B cell (primary cell): ENCODE data around the gene FANCI. TPM values are rescaled to one million over a fixed set of nuclear protein-coding genes. Genes with fewer than 3 reads are reported as not detected.

Experiments used
- ATAC-seq: fragments of 200-7000 bp; cut with Tn5 transposase; one replicate; pipeline ENCODE4 v1.10.0; 2021; ENCODE audit warnings: low read depth, mild to moderate bottlenecking, moderate number of reproducible peaks, moderate library complexity
- CTCF ChIA-PET: fragments of 350-600 bp; sonication (Branson Sonifier 250); formaldehyde crosslinking; loops from one replicate; lab custom pipeline; 2021; ENCODE audit warnings: antibody characterized with exemption, inconsistent platforms; lab: Charles Lee
- POLR2A ChIA-PET: fragments of 350-600 bp; sonication (Branson Sonifier 250); formaldehyde crosslinking; loops from one replicate; lab custom pipeline; 2021; ENCODE audit warnings: antibody characterized with exemption; lab: Charles Lee
- DNase-seq: peaks from one replicate; pipeline ENCODE4 v3.0.0; 2013
- H2AFZ ChIP-seq: 2 replicates; pipeline ENCODE4 v1.6.1; 2012; ENCODE audit warnings: mild to moderate bottlenecking, low read depth, low read length; ENCODE audit not compliant: insufficient read depth, poor library complexity, severe bottlenecking
- H3K27ac ChIP-seq, 2 donors: 1 replicate in 1 of 2; 2 replicates in 1 of 2; pipeline ENCODE4 v1.5.1; 2012 to 2013; ENCODE audit warnings: low read length in 2 of 2, mild to moderate bottlenecking in 2 of 2, moderate library complexity in 1 of 2
- H3K27me3 ChIP-seq, 4 experiments: fragments of 200-600 bp in 1 of 4; sonication (generic) in 1 of 4; replicated peaks in 1 of 4; 1 replicate in 2 of 4; 2 replicates in 2 of 4; pipeline versions ENCODE4 v1.6.1 to v1.7.0; 2013 to 2016; ENCODE audit warnings: low read length in 3 of 4, mild to moderate bottlenecking in 2 of 4, mixed read lengths in 1 of 4, moderate library complexity in 1 of 4; ENCODE audit not compliant: insufficient read depth in 4 of 4, control insufficient read depth in 3 of 4; ENCODE audit errors: control extremely low read depth in 1 of 4
- H3K36me3 ChIP-seq, 2 experiments: replicated peaks in 1 of 2; 1 replicate in 1 of 2; 2 replicates in 1 of 2; pipeline versions ENCODE4 v1.6.1 to v1.7.1; 2013; ENCODE audit warnings: low read length in 1 of 2; ENCODE audit not compliant: insufficient read depth in 2 of 2, control insufficient read depth in 1 of 2; ENCODE audit errors: control extremely low read depth in 1 of 2, extremely low read depth in 1 of 2
- H3K4me1 ChIP-seq, 2 donors: fragments of 200-600 bp in 1 of 2; sonication (generic) in 1 of 2; 1 replicate in 1 of 2; 2 replicates in 1 of 2; pipeline versions ENCODE4 v1.5.1 to v1.6.1; 2013 to 2017; ENCODE audit warnings: low read length in 2 of 2; ENCODE audit not compliant: control insufficient read depth in 2 of 2, insufficient read depth in 2 of 2
- H3K4me2 ChIP-seq: replicated peaks from 2 replicates; pipeline ENCODE3; 2012; ENCODE audit warnings: mild to moderate bottlenecking, low read depth, low read length; ENCODE audit not compliant: poor library complexity, severe bottlenecking
- H3K4me3 ChIP-seq, 5 experiments: fragments of 200-600 bp in 1 of 5; sonication (generic) in 1 of 5; 1 replicate in 3 of 5; 2 replicates in 2 of 5; pipeline versions ENCODE4 v1.5.1 to v1.7.0; 2011 to 2016; ENCODE audit warnings: low read length in 4 of 5, mild to moderate bottlenecking in 4 of 5, low read depth in 2 of 5, control low read depth in 1 of 5, moderate library complexity in 1 of 5; ENCODE audit not compliant: insufficient read depth in 1 of 5; ENCODE audit errors: control extremely low read depth in 1 of 5, extremely low read depth in 1 of 5
- H3K79me2 ChIP-seq: fragments of 200-600 bp; sonication (generic); one replicate; pipeline ENCODE4 v1.6.0; 2016; ENCODE audit warnings: low read length; ENCODE audit not compliant: control insufficient read depth, insufficient read depth
- H3K9ac ChIP-seq: fragments of 200-600 bp; sonication (generic); 2 replicates; pipeline ENCODE4 v1.6.1; 2017; ENCODE audit warnings: mild to moderate bottlenecking, low read length, moderate library complexity
- H3K9me3 ChIP-seq, 3 donors: one replicate each; pipeline versions ENCODE4 v1.6.1 to v1.7.1; 2013; ENCODE audit warnings: low read length in 2 of 3; ENCODE audit not compliant: control insufficient read depth in 2 of 3, insufficient read depth in 1 of 3; ENCODE audit errors: control extremely low read depth in 1 of 3
- H4K20me1 ChIP-seq: 2 replicates; pipeline ENCODE4 v1.6.0; 2012; ENCODE audit warnings: mild to moderate bottlenecking, low read length; ENCODE audit not compliant: insufficient read depth, control insufficient read depth, poor library complexity, severe bottlenecking
- H3K27ac Mint-ChIP-seq: one replicate; pipeline ENCODE4 v1.8.0; 2021; ENCODE audit warnings: mixed read lengths
- H3K27me3 Mint-ChIP-seq: one replicate; pipeline ENCODE4 v1.8.0; 2021; ENCODE audit warnings: mixed read lengths
- H3K4me1 Mint-ChIP-seq: one replicate; pipeline ENCODE4 v1.8.0; 2021; ENCODE audit warnings: mixed read lengths
- H3K4me3 Mint-ChIP-seq: one replicate; pipeline ENCODE4 v1.8.0; 2021; ENCODE audit warnings: mixed read lengths
- H3K9me3 Mint-ChIP-seq: one replicate; pipeline ENCODE4 v1.8.0; 2022; ENCODE audit warnings: mixed read lengths; ENCODE audit not compliant: insufficient read depth
- EZH2 ChIP-seq: IDR thresholded peaks from 2 replicates; pipeline ENCODE4 v1.6.1; 2012; ENCODE audit warnings: borderline replicate concordance, low read depth, mild to moderate bottlenecking, moderate library complexity, low read length; ENCODE audit not compliant: insufficient read depth, poor library complexity, severe bottlenecking
- WGBS: methylation state at CpG from one replicate; pipeline ENCODE4 v1.1.5; 2013; ENCODE audit warnings: missing lambda C conversion rate; ENCODE audit not compliant: insufficient coverage; 5-methylcytosine and 5-hydroxymethylcytosine counted together
- intact Hi-C: fragments of 100-400 bp; cut with micrococcal nuclease; formaldehyde crosslinking; loops from one replicate; pipeline ENCODE4 v1.10.0; 2022
- polyA plus RNA-seq: library from polyadenylated mRNA; depleted of rRNA; stranded (reverse); fragments of >200 nt; gene quantifications from 2 replicates; pipeline ENCODE4 v1.2.3, GENCODE V29; 2012
- total RNA-seq, 2 donors: library from RNA; stranded (reverse); fragments of 120-200 nt in 1 of 2; gene quantifications; 1 replicate in 1 of 2; 2 replicates in 1 of 2; pipeline versions ENCODE4 v1.2.3 to v1.2.4, GENCODE V29; 2013 to 2022
- TF ChIP-seq, protein P1 (sequence below): fragments of 200-600 bp; IDR thresholded peaks from one replicate; pipeline ENCODE4 v1.8.0; 2022; ENCODE audit warnings: antibody characterized with exemption, mild to moderate bottlenecking

The FANCI gene
- total and polyA plus RNA-seq, 2 donors (not counting 1 experiment from before 2014, with no cell fraction given), result 2.7 to 14.2 TPM

DNA sequence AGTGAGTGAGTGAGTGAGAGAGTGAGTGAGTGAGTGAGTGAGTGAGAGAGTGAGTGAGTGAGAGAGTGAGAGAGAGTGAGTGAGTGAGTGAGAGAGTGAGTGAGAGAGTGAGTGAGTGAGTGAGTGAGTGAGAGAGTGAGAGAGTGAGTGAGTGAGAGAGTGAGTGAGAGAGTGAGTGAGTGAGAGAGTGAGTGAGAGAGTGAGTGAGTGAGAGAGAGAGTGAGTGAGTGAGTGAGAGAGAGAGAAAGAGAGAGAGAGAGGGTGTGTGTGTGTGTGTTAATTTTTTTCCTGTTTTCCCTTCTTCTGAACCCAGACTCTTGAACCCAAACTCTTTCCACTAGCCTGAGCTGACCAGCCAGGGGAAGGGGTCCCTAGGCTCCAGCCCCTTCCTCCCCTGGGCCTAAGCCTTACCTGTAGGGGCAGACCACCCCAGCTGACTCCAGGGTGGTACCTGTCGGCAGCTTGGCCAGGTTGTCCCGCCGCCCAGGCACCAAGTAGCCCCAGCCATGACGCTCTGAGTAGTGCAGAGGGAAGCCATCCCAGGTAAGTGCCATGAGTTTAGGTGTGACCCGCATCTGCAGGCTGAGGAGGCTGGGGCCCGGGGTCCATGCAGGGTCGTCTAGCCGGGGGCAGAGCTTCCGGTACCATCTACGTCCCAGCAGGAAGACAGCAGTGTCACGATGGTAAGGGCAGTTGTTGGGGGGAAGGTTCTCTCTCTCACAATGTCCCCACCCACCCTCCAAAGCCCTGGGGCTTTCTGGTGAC, 81.4 kb downstream of the FANCI start:
- Mint-ChIP-seq H3K9me3 (no peaks in the 10 kb centered on the region), H3K27ac (no peak overlapping the region), H3K4me3 (no peak overlapping the region), H3K4me1 (peaks cover 8% of the 10 kb centered on the region), H3K27me3 (no peaks in the 10 kb centered on the region)
- Histone ChIP-seq H3K4me2 (no peak overlapping the region), H3K36me3 (peaks cover 15 to 100% of the 10 kb centered on the region in 2 experiments), H4K20me1 (peaks cover 97% of the 10 kb centered on the region), H3K27me3 (no peaks in the 10 kb centered on the region), H3K9ac (no peak overlapping the region), H3K79me2 (peaks cover 40% of the 10 kb centered on the region), H3K4me1 (peaks cover 0 to 11% of the 10 kb centered on the region in 2 donors), H3K4me3 (no peak overlapping the region), H2AFZ (no peak overlapping the region), H3K9me3 (no peaks in the 10 kb centered on the region), H3K27ac (no peak overlapping the region)
- WGBS, result 100% methylated on average over 6 of the region's 11 CpGs
- TF ChIP-seq EZH2, result no peak
- TF ChIP-seq, protein P1, sequence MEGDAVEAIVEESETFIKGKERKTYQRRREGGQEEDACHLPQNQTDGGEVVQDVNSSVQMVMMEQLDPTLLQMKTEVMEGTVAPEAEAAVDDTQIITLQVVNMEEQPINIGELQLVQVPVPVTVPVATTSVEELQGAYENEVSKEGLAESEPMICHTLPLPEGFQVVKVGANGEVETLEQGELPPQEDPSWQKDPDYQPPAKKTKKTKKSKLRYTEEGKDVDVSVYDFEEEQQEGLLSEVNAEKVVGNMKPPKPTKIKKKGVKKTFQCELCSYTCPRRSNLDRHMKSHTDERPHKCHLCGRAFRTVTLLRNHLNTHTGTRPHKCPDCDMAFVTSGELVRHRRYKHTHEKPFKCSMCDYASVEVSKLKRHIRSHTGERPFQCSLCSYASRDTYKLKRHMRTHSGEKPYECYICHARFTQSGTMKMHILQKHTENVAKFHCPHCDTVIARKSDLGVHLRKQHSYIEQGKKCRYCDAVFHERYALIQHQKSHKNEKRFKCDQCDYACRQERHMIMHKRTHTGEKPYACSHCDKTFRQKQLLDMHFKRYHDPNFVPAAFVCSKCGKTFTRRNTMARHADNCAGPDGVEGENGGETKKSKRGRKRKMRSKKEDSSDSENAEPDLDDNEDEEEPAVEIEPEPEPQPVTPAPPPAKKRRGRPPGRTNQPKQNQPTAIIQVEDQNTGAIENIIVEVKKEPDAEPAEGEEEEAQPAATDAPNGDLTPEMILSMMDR, result no peak
- ChIA-PET CTCF (interaction anchor here (1.8 kb wide), 1 partner anchor 34 kb away, joined by 6 read pairs; no protein-coding TSS in a partner anchor), POLR2A (no interaction called here)
- ATAC-seq (no peak), DNase-seq (no peak)
- intact Hi-C loops, result no loop called here

DNA sequence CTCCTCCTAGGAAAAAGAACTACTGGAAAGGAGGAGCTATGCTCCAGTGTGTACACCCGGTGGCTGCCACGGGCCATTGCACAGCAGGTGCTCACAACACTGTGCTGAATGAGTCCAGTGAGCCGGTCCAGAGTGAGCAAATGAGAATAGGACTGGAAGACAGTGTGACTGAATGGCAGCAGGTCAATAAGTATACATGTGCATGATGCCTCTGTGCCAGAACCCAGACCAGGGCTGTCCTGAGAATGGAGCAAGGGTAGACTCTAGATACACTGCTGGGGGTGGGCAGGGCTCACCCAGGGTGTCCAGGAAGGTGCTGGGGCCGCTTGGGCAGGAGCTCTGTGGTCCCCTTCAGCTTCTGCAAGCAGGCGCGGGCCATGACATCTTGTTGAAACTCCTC, 82.5 kb downstream of the FANCI start:
- 86% methylated on average over 3 of the region's 6 CpGs for WGBS
- Mint-ChIP-seq H3K27me3 (no peaks in the 10 kb centered on the region), H3K27ac (no peak overlapping the region), H3K4me3 (no peak overlapping the region), H3K4me1 (peaks cover 18% of the 10 kb centered on the region), H3K9me3 (no peaks in the 10 kb centered on the region)
- ChIA-PET CTCF (interaction anchor here (1.8 kb wide), 1 partner anchor 33 kb away, joined by 6 read pairs; no protein-coding TSS in a partner anchor), POLR2A (no interaction called here)
- no peaks in the 10 kb centered on the region for H3K9me3 ChIP-seq
- H2AFZ ChIP-seq, result no peak overlapping the region
- no peaks in the 10 kb centered on the region for H3K27me3 ChIP-seq
- H3K9ac ChIP-seq, result no peak overlapping the region
- no peak for ATAC-seq
- intact Hi-C loops, result no loop called here
- TF ChIP-seq EZH2, result no peak
- TF ChIP-seq, protein P1, result no peak
- DNase-seq, result no peak
- H4K20me1 ChIP-seq, result peaks cover 97% of the 10 kb centered on the region
- peaks cover 51% of the 10 kb centered on the region for H3K79me2 ChIP-seq
- H3K4me2 ChIP-seq, result no peak overlapping the region
- peaks cover 12 to 99% of the 10 kb centered on the region in 2 experiments for H3K36me3 ChIP-seq
- no peak overlapping the region for H3K4me3 ChIP-seq
- H3K4me1 ChIP-seq, result peaks cover 3 to 19% of the 10 kb centered on the region in 2 donors
- no peak overlapping the region for H3K27ac ChIP-seq
